ENCODE data around the gene ST6GALNAC6. TPM values are rescaled to one million over a fixed set of nuclear protein-coding genes. Genes with fewer than 3 reads are reported as not detected.

ST6GALNAC6 gene
- total RNA-seq, 1 donor: 53.2 TPM

GRCh38 chr9:127912296-127912695, 12.9 kb upstream of the ST6GALNAC6 start:
- Histone ChIP-seq H3K4me1 (ENCODE audit: insufficient read depth, low read length) (peaks cover 17% of the 10 kb centered on the region), H3K9me3 (ENCODE audit: low read depth, low read length) (no peaks in the 10 kb centered on the region), H3K4me3 (ENCODE audit: insufficient read depth, low read length) (no peak overlapping the region), H2AFZ (ENCODE audit: low read length) (no peak overlapping the region), H3K36me3 (ENCODE audit: insufficient read depth, low read length) (peaks cover 25% of the 10 kb centered on the region), H3K27ac (ENCODE audit: low read depth, low read length) (no peak overlapping the region), H4K20me1 (ENCODE audit: insufficient read depth, low read length) (peaks cover 3% of the 10 kb centered on the region), H3K27me3 (ENCODE audit: insufficient read depth, low read length) (no peaks in the 10 kb centered on the region), H3K4me2 (ENCODE audit: insufficient read depth, low read length) (no peak overlapping the region), H3K79me2 (ENCODE audit: insufficient read depth, low read length) (peaks cover 17% of the 10 kb centered on the region)
- TF ChIP-seq CTCF (IDR thresholded peaks at IDR 0.05; ENCODE audit: extremely low read depth, low read depth, low read length): no peak
- DNase-seq (ENCODE audit: insufficient read length, low spot score, missing footprints): no peak

- Histone ChIP-seq H4K20me1 (ENCODE audit: insufficient read depth, low read length) (peaks cover 3% of the 10 kb centered on the region), H3K4me2 (ENCODE audit: insufficient read depth, low read length) (no peak overlapping the region), H3K27ac (ENCODE audit: low read depth, low read length) (no peak overlapping the region), H3K27me3 (ENCODE audit: insufficient read depth, low read length) (no peaks in the 10 kb centered on the region), H3K36me3 (ENCODE audit: insufficient read depth, low read length) (peaks cover 25% of the 10 kb centered on the region), H2AFZ (ENCODE audit: low read length) (no peak overlapping the region), H3K9me3 (ENCODE audit: low read depth, low read length) (no peaks in the 10 kb centered on the region), H3K79me2 (ENCODE audit: insufficient read depth, low read length) (peaks cover 7% of the 10 kb centered on the region), H3K4me3 (ENCODE audit: insufficient read depth, low read length) (no peak overlapping the region), H3K4me1 (ENCODE audit: insufficient read depth, low read length) (peaks cover 5% of the 10 kb centered on the region)
- peak; percentile 65 for DNase-seq (ENCODE audit: insufficient read length, low spot score, missing footprints)
- peak; percentile 39 for TF ChIP-seq CTCF (IDR thresholded peaks at IDR 0.05; ENCODE audit: extremely low read depth, low read depth, low read length)
Measured at GRCh38 chr9:127910613-127911205, 11.3 kb upstream of the ST6GALNAC6 start.

GRCh38 chr9:127909839-127910273, 10.5 kb upstream of the ST6GALNAC6 start:
- H3K27ac ChIP-seq (ENCODE audit: low read depth, low read length): no peak overlapping the region
- no peaks in the 10 kb centered on the region for H3K4me1 ChIP-seq (ENCODE audit: insufficient read depth, low read length)
- DNase-seq (ENCODE audit: insufficient read length, low spot score, missing footprints): peak; percentile 58
- no peaks in the 10 kb centered on the region for H3K79me2 ChIP-seq (ENCODE audit: insufficient read depth, low read length)
- H2AFZ ChIP-seq (ENCODE audit: low read length): no peak overlapping the region
- TF ChIP-seq CTCF (IDR thresholded peaks at IDR 0.05; ENCODE audit: extremely low read depth, low read depth, low read length): no peak
- H3K4me2 ChIP-seq (ENCODE audit: insufficient read depth, low read length): no peak overlapping the region
- peaks cover 3% of the 10 kb centered on the region for H4K20me1 ChIP-seq (ENCODE audit: insufficient read depth, low read length)
- no peaks in the 10 kb centered on the region for H3K27me3 ChIP-seq (ENCODE audit: insufficient read depth, low read length)
- H3K4me3 ChIP-seq (ENCODE audit: insufficient read depth, low read length): no peak overlapping the region
- H3K36me3 ChIP-seq (ENCODE audit: insufficient read depth, low read length): peaks cover 25% of the 10 kb centered on the region
- no peaks in the 10 kb centered on the region for H3K9me3 ChIP-seq (ENCODE audit: low read depth, low read length)

GRCh38 chr9:127908660-127908926, 9.2 kb upstream of the ST6GALNAC6 start:
- TF ChIP-seq CTCF (IDR thresholded peaks at IDR 0.05; ENCODE audit: extremely low read depth, low read depth, low read length): no peak
- no peak overlapping the region for H2AFZ ChIP-seq (ENCODE audit: low read length)

More at GRCh38 chr9:127908660-127908926, 9.2 kb upstream of the ST6GALNAC6 start:
- Histone ChIP-seq H3K4me2 (ENCODE audit: insufficient read depth, low read length) (no peak overlapping the region), H3K4me3 (ENCODE audit: insufficient read depth, low read length) (no peak overlapping the region), H3K27ac (ENCODE audit: low read depth, low read length) (no peak overlapping the region), H3K27me3 (ENCODE audit: insufficient read depth, low read length) (no peaks in the 10 kb centered on the region), H3K4me1 (ENCODE audit: insufficient read depth, low read length) (peaks cover 5% of the 10 kb centered on the region), H3K36me3 (ENCODE audit: insufficient read depth, low read length) (peaks cover 25% of the 10 kb centered on the region), H3K79me2 (ENCODE audit: insufficient read depth, low read length) (no peaks in the 10 kb centered on the region), H4K20me1 (ENCODE audit: insufficient read depth, low read length) (peaks cover 3% of the 10 kb centered on the region), H3K9me3 (ENCODE audit: low read depth, low read length) (no peaks in the 10 kb centered on the region)
- DNase-seq (ENCODE audit: insufficient read length, low spot score, missing footprints): no peak

Measured in osteoblast (primary cell).